Fibroblast of the aortic adventitia (primary cell): ENCODE results near the gene NAPEPLD. TPM values are rescaled to one million over a fixed set of nuclear protein-coding genes. Genes with fewer than 3 reads are reported as not detected.

Experiments used
- DNase-seq: peaks from one replicate; pipeline ENCODE4 v3.0.0-alpha.2; 2010; ENCODE audit warnings: low read depth
- H3K4me3 ChIP-seq: 2 replicates; pipeline ENCODE4 v1.5.1; 2011; ENCODE audit warnings: low read depth, mild to moderate bottlenecking, control low read depth, low read length, moderate library complexity
- total RNA-seq: library from RNA; depleted of rRNA; stranded (reverse); fragments of >200 nt; gene quantifications from 2 replicates; pipeline ENCODE4 v1.2.3, GENCODE V29; 2012; ENCODE audit warnings: low replicate concordance
- TF ChIP-seq, protein P1 (sequence below): IDR thresholded peaks from 2 replicates; pipeline ENCODE4 v1.5.1; 2011; ENCODE audit warnings: mild to moderate bottlenecking, low read length, control low read depth, inconsistent platforms; ENCODE audit not compliant: insufficient read depth

The NAPEPLD gene
- total RNA-seq, 1 donor = 39.3 TPM

- DNase-seq = peak; percentile 22
- TF ChIP-seq, protein P1, sequence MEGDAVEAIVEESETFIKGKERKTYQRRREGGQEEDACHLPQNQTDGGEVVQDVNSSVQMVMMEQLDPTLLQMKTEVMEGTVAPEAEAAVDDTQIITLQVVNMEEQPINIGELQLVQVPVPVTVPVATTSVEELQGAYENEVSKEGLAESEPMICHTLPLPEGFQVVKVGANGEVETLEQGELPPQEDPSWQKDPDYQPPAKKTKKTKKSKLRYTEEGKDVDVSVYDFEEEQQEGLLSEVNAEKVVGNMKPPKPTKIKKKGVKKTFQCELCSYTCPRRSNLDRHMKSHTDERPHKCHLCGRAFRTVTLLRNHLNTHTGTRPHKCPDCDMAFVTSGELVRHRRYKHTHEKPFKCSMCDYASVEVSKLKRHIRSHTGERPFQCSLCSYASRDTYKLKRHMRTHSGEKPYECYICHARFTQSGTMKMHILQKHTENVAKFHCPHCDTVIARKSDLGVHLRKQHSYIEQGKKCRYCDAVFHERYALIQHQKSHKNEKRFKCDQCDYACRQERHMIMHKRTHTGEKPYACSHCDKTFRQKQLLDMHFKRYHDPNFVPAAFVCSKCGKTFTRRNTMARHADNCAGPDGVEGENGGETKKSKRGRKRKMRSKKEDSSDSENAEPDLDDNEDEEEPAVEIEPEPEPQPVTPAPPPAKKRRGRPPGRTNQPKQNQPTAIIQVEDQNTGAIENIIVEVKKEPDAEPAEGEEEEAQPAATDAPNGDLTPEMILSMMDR = no peak
- H3K4me3 ChIP-seq = no peak overlapping the region
Measured at GRCh38 chr7:103120362-103120761, 28.5 kb downstream of the NAPEPLD start.

DNA sequence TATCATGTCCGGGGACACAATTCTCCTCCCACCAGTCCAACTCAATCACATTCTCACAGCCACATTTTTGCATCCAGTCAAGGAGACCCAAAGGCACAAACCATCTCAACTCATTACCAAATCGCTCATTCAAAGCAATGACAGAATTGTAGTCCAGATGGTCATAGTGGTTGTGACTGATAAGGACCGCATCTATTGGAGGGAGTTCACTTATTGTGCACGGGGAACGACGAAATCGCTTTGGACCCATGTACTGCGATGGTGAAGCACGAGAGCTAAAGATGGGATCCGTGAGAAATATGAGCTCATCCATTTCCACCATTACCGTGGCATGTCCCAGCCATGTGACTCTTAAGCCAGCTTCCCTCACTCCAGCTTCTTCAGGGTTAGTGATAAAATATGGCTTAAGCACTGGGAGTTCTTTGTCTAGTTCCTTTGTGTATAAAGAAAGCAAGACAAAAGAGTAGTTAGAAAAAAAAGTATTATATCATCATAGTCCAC is 29.1 kb downstream of the NAPEPLD start:
- no peak overlapping the region for H3K4me3 ChIP-seq
- TF ChIP-seq, protein P1 = no peak
- no peak for DNase-seq

DNA sequence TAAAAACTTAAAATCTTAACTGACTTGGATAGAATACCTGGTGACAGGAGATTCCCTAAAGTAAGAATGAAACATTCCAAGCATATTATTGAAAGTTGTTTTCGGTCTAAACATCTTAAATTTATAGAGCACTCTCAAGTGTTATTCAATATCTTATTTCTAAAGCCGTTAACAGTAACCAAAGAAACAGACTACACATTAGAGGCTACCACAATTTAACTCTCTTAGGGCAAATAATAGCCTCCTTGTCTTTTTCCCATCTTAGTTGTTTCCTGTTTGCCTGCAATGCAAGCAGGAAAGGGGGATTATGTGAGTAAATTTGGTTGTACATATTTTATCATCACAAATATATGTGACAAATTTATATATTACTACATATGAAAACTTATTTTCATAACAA is 31.4 kb downstream of the NAPEPLD start:
- no peak overlapping the region for H3K4me3 ChIP-seq
- no peak for DNase-seq
- TF ChIP-seq, protein P1 = no peak

- TF ChIP-seq, protein P1 = no peak
- DNase-seq = no peak
- no peak overlapping the region for H3K4me3 ChIP-seq
Measured at GRCh38 chr7:103116991-103117390, 31.9 kb downstream of the NAPEPLD start.

- TF ChIP-seq, protein P1 = no peak
- no peak for DNase-seq
- no peak overlapping the region for H3K4me3 ChIP-seq
Measured at GRCh38 chr7:103116511-103116910, 32.4 kb downstream of the NAPEPLD start.

DNA sequence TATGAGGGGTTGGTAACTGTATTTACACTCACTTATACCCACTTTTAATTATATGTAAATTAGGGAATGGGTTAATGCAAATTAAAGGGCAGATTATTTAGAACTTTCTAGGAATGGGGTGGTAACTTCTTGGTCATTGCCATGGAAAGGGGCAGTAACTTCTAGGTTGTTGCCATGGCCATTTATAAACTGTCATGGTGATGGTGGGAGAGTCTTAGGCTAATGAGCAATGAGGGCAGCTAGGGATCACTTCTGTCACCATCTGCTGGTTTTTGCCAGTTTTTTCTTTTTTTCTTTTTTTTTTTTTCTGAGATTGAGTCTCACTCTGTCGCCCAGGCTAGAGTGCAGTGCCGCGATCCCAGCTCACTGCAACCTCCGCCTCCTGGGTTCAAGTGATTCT is 33.1 kb downstream of the NAPEPLD start:
- TF ChIP-seq, protein P1 = no peak
- no peak for DNase-seq
- H3K4me3 ChIP-seq = no peak overlapping the region

- H3K4me3 ChIP-seq = no peak overlapping the region
- DNase-seq = no peak
- TF ChIP-seq, protein P1 = no peak
Measured at GRCh38 chr7:103114576-103115008, 34.3 kb downstream of the NAPEPLD start.
